ENCODE data around the gene CREB5.

Gene CREB5

GRCh38 chr7:28836716-28837115 lies 424.4 kb downstream of the CREB5 start:
- DNase-seq: no peak

- no peak for DNase-seq
Measured at GRCh38 chr7:28837216-28837615, 424.9 kb downstream of the CREB5 start.

GRCh38 chr7:28840592-28840995 lies 428.3 kb downstream of the CREB5 start:
- DNase-seq: no peak

- DNase-seq: no peak
Measured at GRCh38 chr7:28841766-28842165, 429.4 kb downstream of the CREB5 start.

DNA sequence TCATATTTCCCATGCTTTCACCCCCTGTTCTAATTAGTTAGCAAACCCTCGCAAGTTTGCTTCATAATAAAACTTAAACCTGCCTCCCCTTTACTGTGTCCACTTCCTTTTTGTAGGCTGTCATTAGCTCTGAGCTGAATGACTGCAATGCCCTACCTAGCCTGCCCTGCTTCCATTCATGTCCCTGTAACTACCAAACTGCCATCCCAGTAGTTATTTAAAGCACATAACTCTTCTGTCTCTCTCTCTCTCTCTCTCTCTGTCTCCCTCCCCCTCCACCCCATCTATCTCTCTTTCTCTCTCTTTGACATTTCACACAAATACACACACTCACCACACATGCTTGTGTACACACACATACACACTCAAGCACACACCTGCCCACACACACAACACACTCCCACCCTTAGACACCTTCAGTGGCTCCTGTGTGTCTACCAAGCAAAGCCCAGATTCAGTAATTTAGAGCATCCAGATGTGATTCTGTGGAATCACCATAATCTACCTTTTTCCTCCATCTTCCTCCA lies 430.5 kb downstream of the CREB5 start:
- DNase-seq: no peak

- DNase-seq: no peak
Measured at GRCh38 chr7:28845106-28845505, 432.8 kb downstream of the CREB5 start.

DNA sequence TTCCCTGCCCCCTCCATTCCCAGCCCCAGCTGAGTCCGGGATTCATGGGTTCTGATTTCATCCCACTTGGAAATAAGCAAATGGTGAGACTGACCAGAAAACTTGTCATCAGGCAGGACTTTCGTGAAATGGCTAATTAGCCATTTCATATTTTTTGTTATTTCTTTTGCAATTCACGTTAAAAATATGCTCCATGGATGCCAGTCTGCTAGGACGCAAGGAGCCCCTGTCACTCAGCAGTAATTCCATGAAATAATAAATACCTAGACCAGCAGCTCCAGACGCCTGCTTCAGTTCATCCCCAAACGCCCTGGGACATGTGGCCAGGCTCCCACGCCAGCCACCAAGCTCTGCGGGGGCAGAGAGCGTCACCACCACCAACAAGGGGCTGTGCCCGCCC lies 434.9 kb downstream of the CREB5 start:
- no peak for DNase-seq

- DNase-seq: no peak
Measured at GRCh38 chr7:28847681-28848080, 435.4 kb downstream of the CREB5 start.

GRCh38 chr7:28848906-28849305 lies 436.6 kb downstream of the CREB5 start:
- DNase-seq: no peak

DNA sequence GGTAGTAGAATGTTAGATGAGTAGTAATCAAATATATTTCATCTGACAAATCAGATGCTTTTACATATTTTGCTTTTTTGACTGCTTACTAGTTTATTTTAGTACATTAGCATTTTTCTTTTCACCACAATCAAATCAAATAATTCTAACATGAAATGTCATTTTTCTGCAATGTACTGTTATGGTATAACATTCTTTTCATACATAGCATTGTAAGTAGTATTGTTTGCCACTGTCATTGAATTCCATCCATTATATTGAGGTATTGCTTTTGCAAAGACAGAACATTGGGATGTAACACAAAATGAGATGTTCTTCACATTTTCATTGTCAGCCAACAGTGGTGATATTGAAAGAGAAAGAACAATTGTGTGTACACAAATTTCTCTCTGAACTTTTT lies 438.4 kb downstream of the CREB5 start:
- DNase-seq: no peak

DNA sequence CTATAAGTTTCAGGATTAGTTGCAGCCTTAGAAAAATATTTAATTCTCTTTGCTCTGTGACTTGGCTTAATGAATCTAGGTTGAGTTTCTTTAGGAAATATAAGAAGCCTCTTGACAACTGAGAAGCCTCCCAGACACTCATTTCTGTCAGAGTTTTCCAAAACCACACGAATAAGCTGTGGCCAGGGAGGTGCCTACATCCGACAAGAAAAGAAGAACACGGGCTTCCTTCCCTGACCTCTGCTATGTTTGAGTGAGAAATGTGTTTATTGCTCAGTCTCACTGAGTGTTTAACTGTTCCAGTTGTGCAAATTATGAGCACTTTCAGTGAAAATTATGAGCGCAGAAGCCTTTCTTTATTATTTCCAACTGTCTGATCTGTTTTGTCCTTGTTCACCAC lies 440.8 kb downstream of the CREB5 start:
- no peak for DNase-seq

GRCh38 chr7:28853834-28854749 lies 441.8 kb downstream of the CREB5 start:
- DNase-seq: peak; percentile 51

DNA sequence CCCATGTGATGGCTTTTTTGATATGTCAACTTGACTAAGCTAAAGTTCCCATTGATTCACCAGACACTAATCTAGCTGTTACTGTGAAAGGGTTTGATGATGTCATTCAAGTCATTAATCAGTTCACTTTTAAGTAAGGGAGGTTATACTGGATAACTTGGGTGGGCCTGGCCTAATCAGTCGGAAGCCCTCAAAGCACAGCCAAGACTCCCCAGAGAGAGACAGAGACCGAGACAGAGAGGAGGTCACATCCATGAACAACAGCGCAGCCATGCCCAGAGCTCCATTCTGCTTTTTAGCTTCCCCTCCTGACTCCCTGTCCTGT lies 442.4 kb downstream of the CREB5 start:
- DNase-seq: no peak

- DNase-seq: no peak
Measured at GRCh38 chr7:28855538-28856217, 443.4 kb downstream of the CREB5 start.

GRCh38 chr7:28856656-28857055 lies 444.3 kb downstream of the CREB5 start:
- DNase-seq: no peak

- no peak for DNase-seq
Measured at GRCh38 chr7:28858206-28858605, 445.9 kb downstream of the CREB5 start.

GRCh38 chr7:28858895-28859294 lies 446.6 kb downstream of the CREB5 start:
- DNase-seq: no peak

DNA sequence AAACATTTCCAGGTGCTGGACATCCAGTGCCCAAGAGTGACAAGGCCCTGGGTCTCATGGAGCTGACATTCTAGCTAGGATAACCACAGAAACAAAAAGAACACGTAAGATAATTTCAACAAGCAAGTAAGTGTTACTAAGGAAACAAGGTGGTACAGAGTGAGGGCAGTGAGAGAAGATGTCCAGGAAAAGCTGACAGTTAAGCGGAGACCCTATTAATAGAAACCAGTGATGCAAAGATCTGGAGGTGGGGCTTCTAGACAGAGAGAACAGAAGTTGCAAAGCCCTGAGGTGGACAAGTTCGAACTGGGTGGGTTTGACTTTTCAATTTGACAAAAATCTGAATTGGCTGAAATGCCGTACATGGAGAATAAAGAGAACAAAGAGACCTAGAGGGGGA lies 449.5 kb downstream of the CREB5 start:
- DNase-seq: no peak

- DNase-seq: no peak
Measured at GRCh38 chr7:28862595-28863272, 450.4 kb downstream of the CREB5 start.

DNA sequence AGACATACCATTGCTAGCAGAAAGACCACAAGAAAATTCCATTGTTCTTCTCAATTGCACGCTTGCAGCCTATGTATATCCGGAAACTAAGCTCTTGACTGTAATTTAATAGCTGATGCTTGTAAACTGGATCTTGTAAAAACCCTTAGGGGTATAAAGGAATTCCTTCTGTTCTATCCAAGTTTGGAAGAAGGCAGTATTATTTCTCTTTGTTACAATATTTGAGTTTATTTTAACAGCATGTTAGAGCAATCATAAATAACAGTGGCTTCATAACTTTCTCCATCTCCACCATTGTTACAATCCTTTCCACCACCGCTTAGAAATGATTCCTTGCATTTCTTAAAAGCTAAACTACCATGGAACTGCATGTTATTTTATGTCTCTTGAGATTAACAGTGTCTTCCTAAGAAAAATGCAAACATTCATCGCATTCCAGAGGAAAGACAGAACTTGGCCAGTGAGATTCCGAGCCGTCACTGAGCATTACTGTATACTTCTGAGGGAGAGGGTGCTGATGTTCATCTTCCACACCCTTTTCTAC lies 453.4 kb downstream of the CREB5 start:
- DNase-seq: no peak

DNA sequence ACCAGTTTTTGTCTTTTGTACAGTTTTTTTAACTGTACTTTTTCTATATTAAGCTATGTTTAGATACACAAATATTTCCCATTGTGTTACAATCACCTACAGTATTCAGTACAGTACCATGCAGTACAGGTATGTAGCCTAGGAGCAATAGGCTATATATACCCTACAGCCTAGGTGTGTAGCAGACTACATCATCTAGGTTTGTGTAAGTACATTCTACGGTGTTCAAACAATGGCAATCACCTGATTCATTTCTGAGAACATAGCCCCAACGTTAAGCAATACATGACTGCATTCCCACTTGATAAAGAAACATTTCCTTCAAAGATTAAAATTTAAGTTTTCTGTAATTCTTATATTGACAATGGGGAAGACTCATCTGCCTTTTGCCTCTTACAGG lies 456.4 kb downstream of the CREB5 start:
- no peak for DNase-seq

- DNase-seq: no peak
Measured at GRCh38 chr7:28871077-28871476, 458.8 kb downstream of the CREB5 start.

DNA sequence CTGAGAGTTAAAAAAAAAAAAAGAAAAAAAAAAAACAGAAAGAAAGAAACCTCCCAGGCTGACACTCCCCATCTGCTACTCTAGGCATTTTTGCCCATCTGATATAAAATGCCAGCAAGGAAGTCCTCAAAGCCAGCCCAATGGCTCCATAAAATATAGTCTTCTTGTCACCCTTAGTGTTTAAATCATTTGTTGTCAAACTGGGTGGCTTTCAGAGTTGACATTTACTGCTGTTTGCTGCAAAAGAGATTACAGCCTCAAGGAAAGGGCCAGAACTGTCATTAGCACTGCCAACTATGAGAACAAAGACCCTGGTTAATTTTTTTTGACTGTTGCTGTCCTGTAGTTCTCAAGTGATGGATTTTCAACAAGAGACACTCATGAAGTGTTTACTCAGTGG lies 459.3 kb downstream of the CREB5 start:
- no peak for DNase-seq

Measured in CD4-positive, alpha-beta T cell treated with Interleukin-4 for 4 hours (primary cell).